Adrenal gland (tissue), 12 donors: ENCODE measurements around the gene FAM229A. TPM values are rescaled to one million over a fixed set of nuclear protein-coding genes. Genes with fewer than 3 reads are reported as not detected.

Experiments
- DNase-seq, 7 donors: peaks; one replicate each; pipeline ENCODE4 v3.0.0-alpha.2; 2019 to 2020
- H3K27ac ChIP-seq, 5 donors: fragments of 200-600 bp; sonication (generic) in 4 of 5; 1 replicate in 3 of 5; 2 replicates in 2 of 5; pipeline versions ENCODE4 v1.5.1 to v1.8.0; 2016 to 2020; ENCODE audit warnings: mild to moderate bottlenecking in 1 of 5
- H3K27me3 ChIP-seq: fragments of 200-600 bp; 2 replicates; pipeline ENCODE4 v1.8.0; 2021
- H3K36me3 ChIP-seq, 2 donors: fragments of 200-600 bp; replicated peaks in 1 of 2; 1 replicate in 1 of 2; 2 replicates in 1 of 2; pipeline versions ENCODE4 v1.5.1 to v1.8.0; 2018 to 2022
- H3K4me1 ChIP-seq, 2 donors: fragments of 200-600 bp; replicated peaks in 1 of 2; 1 replicate in 1 of 2; 2 replicates in 1 of 2; pipeline versions ENCODE4 v1.5.1 to v1.8.0; 2018 to 2021
- H3K4me3 ChIP-seq, 4 donors: fragments of 200-600 bp; sonication (generic) in 3 of 4; one replicate each; pipeline ENCODE4 v1.5.1; 2016 to 2018
- H3K9me3 ChIP-seq, 3 donors: fragments of 200-600 bp; sonication (generic) in 1 of 3; replicated peaks in 1 of 3; 1 replicate in 2 of 3; 2 replicates in 1 of 3; pipeline versions ENCODE4 v1.5.1 to v1.8.0; 2016 to 2021
- POLR2A ChIP-seq, 2 donors: fragments of 450-650 bp; IDR thresholded peaks; one replicate each; pipeline ENCODE4 v1.6.1; 2017; ENCODE audit warnings: antibody characterized with exemption in 2 of 2, mild to moderate bottlenecking in 2 of 2, moderate library complexity in 1 of 2
- WGBS, 4 donors: extraction: QIAGEN DNeasy Blood & Tissue Kit in 2 of 4; methylation state at CpG; one replicate each; pipeline versions ENCODE4 v1.1.5 to v1.1.7; 2013 to 2017; 5-methylcytosine and 5-hydroxymethylcytosine counted together
- intact Hi-C, 2 donors: fragments of 100-400 bp; cut with DNase I; formaldehyde crosslinking; loops; one replicate each; pipeline versions ENCODE4 v1.14.1 to v1.15.0; 2022 to 2023
- polyA plus RNA-seq, 3 donors: library from polyadenylated mRNA; stranded (reverse); fragments of 200-250 nt in 2 of 3; fragments of 350-450 nt in 1 of 3; fragmentation: Illumina TruSeq in 1 of 3; extraction: RNeasy Lipid Tissue Mini Kit (QIAGEN cat#74804) in 1 of 3; gene quantifications; one replicate each; pipeline ENCODE4 v1.2.3, GENCODE V29; 2013 to 2014
- total RNA-seq, 9 donors: library from RNA; depleted of rRNA in 4 of 9; stranded (reverse); fragments of >200 nt in 4 of 9; fragments of 120-200 nt in 1 of 9; fragmentation: NEBNext Ultra II Directional in 1 of 9; extraction: Animal tissue kit (Norgen Biotek cat#: 25700) in 1 of 9; gene quantifications; one replicate each; pipeline versions ENCODE4 v1.1.0 to v1.2.4, GENCODE V29; 2013 to 2023
- TF ChIP-seq, protein P1 (sequence below), 6 experiments: fragments of 450-650 bp in 4 of 6; fragments of 200-600 bp in 2 of 6; sonication (generic) in 1 of 6; IDR thresholded peaks; 1 replicate in 5 of 6; 2 replicates in 1 of 6; pipeline versions ENCODE4 v1.5.1 to v1.8.0; 2016 to 2021; ENCODE audit warnings: antibody characterized with exemption in 6 of 6, mild to moderate bottlenecking in 2 of 6, moderate library complexity in 1 of 6
- donor health status: healthy with polysubstance abuse.
- donor health status: Bipolar disorder and iron deficiency.
- donor health status: DM: yes; HTN: yes; CAD: no.
- donor health status: DM: no; HTN: no; CAD: no.
- donor health status: DM: no; HTN: no; CAD: no.
- donor health status: DM: yes; HTN: yes; CAD: no.

The FAM229A gene
- total and polyA plus RNA-seq, 12 donors, result 1.3 to 110 (median 7.0) TPM

DNA sequence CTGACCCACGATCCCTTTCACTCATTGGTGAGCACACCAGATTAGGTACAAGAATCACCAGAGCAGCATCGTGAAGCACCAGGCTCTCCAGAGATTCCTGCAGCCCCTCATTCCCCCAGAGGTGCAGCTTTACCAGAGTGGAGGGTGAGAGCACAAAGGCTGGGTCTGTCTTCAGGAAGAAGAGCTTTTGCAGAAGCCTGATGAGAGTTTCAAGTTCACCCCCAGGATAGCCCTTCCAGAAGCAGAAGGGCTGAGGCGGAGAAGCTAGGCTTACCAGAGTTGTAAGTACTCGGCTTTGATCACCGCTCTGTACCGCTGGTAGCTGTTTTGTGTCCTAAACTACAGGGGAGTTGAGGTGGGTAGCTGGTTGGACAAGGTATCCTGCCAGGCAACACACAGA, 3.2 kb upstream of the FAM229A start:
- TF ChIP-seq POLR2A (IDR thresholded peaks at IDR 0.05), result no peak
- TF ChIP-seq, protein P1, sequence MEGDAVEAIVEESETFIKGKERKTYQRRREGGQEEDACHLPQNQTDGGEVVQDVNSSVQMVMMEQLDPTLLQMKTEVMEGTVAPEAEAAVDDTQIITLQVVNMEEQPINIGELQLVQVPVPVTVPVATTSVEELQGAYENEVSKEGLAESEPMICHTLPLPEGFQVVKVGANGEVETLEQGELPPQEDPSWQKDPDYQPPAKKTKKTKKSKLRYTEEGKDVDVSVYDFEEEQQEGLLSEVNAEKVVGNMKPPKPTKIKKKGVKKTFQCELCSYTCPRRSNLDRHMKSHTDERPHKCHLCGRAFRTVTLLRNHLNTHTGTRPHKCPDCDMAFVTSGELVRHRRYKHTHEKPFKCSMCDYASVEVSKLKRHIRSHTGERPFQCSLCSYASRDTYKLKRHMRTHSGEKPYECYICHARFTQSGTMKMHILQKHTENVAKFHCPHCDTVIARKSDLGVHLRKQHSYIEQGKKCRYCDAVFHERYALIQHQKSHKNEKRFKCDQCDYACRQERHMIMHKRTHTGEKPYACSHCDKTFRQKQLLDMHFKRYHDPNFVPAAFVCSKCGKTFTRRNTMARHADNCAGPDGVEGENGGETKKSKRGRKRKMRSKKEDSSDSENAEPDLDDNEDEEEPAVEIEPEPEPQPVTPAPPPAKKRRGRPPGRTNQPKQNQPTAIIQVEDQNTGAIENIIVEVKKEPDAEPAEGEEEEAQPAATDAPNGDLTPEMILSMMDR (IDR thresholded peaks at IDR 0.05), result no peak
- intact Hi-C loops, result no loop called here
- H3K9me3 ChIP-seq, result no peaks in the 10 kb centered on the region
- no peak overlapping the region for H3K27ac ChIP-seq
- no peak overlapping the region for H3K4me3 ChIP-seq
- H3K4me1 ChIP-seq, result peaks cover 14 to 18% of the 10 kb centered on the region in 2 donors
- no peak for DNase-seq
- peaks cover 0 to 58% of the 10 kb centered on the region in 2 donors for H3K36me3 ChIP-seq
- 66 to 85% (median 79%) methylated on average over 6 of the region's 6 CpGs for whole genome bisulfite sequencing, 4 donors
- H3K27me3 ChIP-seq, result no peaks in the 10 kb centered on the region

DNA sequence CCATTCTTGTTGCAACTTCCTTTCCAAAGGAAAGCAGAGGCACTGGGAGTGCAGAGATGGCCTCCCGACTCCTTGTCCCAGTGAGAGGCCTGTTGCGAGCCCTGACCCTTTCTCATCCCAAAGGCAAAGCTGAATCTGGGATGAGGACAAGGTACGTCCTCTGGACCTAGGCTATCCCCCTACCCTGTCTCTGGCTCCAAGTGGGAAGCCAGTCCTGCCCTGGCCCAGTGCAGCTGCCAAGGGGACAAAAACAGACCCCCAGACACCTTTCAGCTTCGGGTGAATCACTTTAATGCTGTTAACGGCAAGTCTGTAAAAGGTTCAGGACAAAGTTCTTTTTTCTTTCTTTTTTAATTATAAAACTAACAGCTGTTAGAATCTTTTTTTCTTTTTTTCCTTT, 2.6 kb upstream of the FAM229A start:
- H3K9me3 ChIP-seq, result no peaks in the 10 kb centered on the region
- H3K4me3 ChIP-seq, result no peak overlapping the region
- TF ChIP-seq, protein P1 (IDR thresholded peaks at IDR 0.05), result no peak
- TF ChIP-seq POLR2A (IDR thresholded peaks at IDR 0.05), result no peak
- 87 to 94% (median 89%) methylated on average over 5 of the region's 5 CpGs for WGBS, 4 donors
- DNase-seq, result no peak
- intact Hi-C loops, result no loop called here
- H3K27ac ChIP-seq, result no peak overlapping the region
- H3K36me3 ChIP-seq, result peaks cover 0 to 58% of the 10 kb centered on the region in 2 donors
- H3K27me3 ChIP-seq, result no peaks in the 10 kb centered on the region
- peaks cover 14 to 18% of the 10 kb centered on the region in 2 donors for H3K4me1 ChIP-seq

DNA sequence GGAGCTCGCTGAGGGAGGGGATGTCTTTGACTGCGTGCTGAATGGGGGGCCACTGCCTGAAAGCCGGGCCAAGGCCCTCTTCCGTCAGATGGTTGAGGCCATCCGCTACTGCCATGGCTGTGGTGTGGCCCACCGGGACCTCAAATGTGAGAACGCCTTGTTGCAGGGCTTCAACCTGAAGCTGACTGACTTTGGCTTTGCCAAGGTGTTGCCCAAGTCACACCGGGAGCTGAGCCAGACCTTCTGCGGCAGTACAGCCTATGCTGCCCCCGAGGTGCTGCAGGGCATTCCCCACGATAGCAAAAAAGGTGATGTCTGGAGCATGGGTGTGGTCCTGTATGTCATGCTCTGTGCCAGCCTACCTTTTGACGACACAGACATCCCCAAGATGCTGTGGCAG, 1.4 kb upstream of the FAM229A start:
- no peak overlapping the region for H3K4me3 ChIP-seq
- intact Hi-C loops, result no loop called here
- H3K4me1 ChIP-seq, result peaks cover 14 to 18% of the 10 kb centered on the region in 2 donors
- H3K27me3 ChIP-seq, result no peaks in the 10 kb centered on the region
- H3K9me3 ChIP-seq, result no peaks in the 10 kb centered on the region
- H3K36me3 ChIP-seq, result peaks cover 0 to 48% of the 10 kb centered on the region in 2 donors
- no peak overlapping the region for H3K27ac ChIP-seq
- WGBS, 4 donors, result 91 to 95% (median 93%) methylated on average over 8 to 12 of the region's 12 CpGs
- TF ChIP-seq, protein P1 (IDR thresholded peaks at IDR 0.05), result no peak
- no peak for TF ChIP-seq POLR2A (IDR thresholded peaks at IDR 0.05)
- no peak for DNase-seq

DNA sequence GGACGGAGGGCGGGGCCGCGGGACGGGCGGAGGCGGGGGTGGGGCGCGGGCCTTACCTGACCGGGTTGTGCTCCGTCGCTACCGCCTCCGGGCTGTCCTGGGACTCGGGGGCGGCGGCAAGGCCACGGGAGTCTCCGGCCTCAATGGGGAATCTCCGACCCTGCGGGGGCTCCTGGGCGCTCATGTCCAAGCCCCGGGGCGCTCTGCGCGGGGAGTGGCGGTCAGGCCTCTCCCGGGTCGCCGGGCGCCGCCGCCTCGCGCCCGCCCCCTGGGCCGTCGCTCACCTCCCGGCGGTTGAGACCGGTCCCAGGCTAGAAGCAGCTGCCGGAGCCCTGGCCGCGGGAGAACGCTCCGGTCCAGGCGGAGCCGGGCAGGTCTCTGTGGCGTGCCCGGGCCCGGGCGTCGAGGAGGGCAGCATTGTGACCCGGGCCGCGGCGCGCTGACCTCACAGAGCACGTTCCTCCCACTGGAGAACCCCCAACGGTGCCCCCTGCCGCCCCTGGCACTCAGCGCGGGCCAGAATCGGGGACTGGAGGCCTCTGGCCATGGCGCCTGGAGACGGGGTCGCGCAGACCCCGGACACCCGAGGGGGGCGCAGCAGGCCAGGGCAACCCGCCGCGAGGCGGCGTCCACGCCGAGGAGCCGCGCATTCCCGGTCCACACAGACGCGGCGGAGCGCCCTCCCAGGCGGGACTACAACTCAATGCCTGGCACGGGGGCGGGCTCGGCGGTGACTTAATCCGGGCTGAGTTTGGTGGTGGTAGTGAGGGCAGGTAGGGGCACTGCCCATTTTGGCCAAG, 411 bp downstream of the FAM229A start:
- Histone ChIP-seq H3K4me1 (peaks cover 14 to 18% of the 10 kb centered on the region in 2 donors), H3K36me3 (peaks cover 0 to 30% of the 10 kb centered on the region in 2 donors), H3K9me3 (no peaks in the 10 kb centered on the region), H3K27ac (peak overlapping the region in 4 of 5 donors; percentile 32 to 88 (median 68)), H3K27me3 (no peaks in the 10 kb centered on the region), H3K4me3 (peak overlapping the region in 1 of 4 donors; percentile 37)
- peak; percentile 68 to 80 (median 71) for DNase-seq
- 0 to 4% (median 2%) methylated on average over 16 to 91 of the region's 91 CpGs for WGBS, 4 donors
- TF ChIP-seq, protein P1 (IDR thresholded peaks at IDR 0.05), result peak in 5 of 6 experiments; percentile 32 to 44 (median 33)
- TF ChIP-seq POLR2A (IDR thresholded peaks at IDR 0.05), result peak; percentile 25 to 31
- intact Hi-C loops, result no loop called here
